ENCODE measurements around the gene NFIB.

DNA sequence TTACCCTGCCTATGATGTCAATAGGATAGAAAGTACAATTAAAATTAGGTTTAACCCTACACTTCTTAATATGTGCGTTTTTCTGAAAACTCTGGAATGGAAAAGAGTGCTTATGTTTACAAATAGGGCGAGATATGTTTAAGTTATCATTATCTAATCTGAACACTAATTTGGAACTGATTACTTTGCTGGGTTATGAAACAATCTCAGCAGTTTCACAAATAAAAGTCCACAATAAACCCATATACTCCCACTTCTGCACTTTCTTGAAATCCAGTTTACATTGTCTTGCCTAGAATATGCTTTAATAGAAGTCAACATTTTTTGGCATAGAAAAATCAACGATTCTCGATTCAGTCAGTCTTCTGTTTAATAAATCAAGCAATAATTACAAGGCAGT is 236.3 kb downstream of the NFIB start:
- TF ChIP-seq, protein P1, sequence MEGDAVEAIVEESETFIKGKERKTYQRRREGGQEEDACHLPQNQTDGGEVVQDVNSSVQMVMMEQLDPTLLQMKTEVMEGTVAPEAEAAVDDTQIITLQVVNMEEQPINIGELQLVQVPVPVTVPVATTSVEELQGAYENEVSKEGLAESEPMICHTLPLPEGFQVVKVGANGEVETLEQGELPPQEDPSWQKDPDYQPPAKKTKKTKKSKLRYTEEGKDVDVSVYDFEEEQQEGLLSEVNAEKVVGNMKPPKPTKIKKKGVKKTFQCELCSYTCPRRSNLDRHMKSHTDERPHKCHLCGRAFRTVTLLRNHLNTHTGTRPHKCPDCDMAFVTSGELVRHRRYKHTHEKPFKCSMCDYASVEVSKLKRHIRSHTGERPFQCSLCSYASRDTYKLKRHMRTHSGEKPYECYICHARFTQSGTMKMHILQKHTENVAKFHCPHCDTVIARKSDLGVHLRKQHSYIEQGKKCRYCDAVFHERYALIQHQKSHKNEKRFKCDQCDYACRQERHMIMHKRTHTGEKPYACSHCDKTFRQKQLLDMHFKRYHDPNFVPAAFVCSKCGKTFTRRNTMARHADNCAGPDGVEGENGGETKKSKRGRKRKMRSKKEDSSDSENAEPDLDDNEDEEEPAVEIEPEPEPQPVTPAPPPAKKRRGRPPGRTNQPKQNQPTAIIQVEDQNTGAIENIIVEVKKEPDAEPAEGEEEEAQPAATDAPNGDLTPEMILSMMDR (conservative IDR thresholded peaks at IDR 0.05; ENCODE audit: low read depth, low read length) = no peak
- TF ChIP-seq EZH2 (IDR thresholded peaks at IDR 0.05; ENCODE audit: low read length, unreplicated experiment) (no peak), EZH2phosphoT487 (IDR thresholded peaks at IDR 0.05; ENCODE audit: borderline replicate concordance, low read length) (no peak)

All from PC-3 (cell line).